GM23338 (cell line): ENCODE results near the gene USPL1. TPM values are rescaled to one million over a fixed set of nuclear protein-coding genes. Genes with fewer than 3 reads are reported as not detected.

Experiments used
- ATAC-seq: fragments of 200-7000 bp; cut with Tn5 transposase; 3 replicates; pipeline ENCODE4 v1.9.1; 2020
- DNase-seq: peaks from one replicate; pipeline ENCODE4 v3.0.0-alpha.2; 2015; ENCODE audit warnings: low spot score
- H2AFZ ChIP-seq: fragments of 200-600 bp; sonication (generic); 2 replicates; pipeline ENCODE4 v1.8.0; 2016; ENCODE audit warnings: antibody characterized with exemption, mild to moderate bottlenecking, moderate library complexity
- H3F3A ChIP-seq: fragments of 200-600 bp; sonication (generic); replicated peaks from 2 replicates; pipeline ENCODE4 v1.8.0; 2017; ENCODE audit warnings: antibody characterized with exemption, mixed run types, low read depth
- H3K27ac ChIP-seq: fragments of 200-600 bp; sonication (generic); 2 replicates; pipeline ENCODE4 v1.6.1; 2016; ENCODE audit warnings: low read depth
- H3K27me3 ChIP-seq: fragments of 200-600 bp; sonication (generic); 2 replicates; pipeline ENCODE4 v1.8.0; 2016; ENCODE audit warnings: mild to moderate bottlenecking, mixed run types, moderate library complexity; ENCODE audit not compliant: insufficient read depth
- H3K36me3 ChIP-seq: fragments of 200-600 bp; sonication (generic); 2 replicates; pipeline ENCODE4 v1.8.0; 2016; ENCODE audit warnings: mild to moderate bottlenecking; ENCODE audit not compliant: insufficient read depth
- H3K4me1 ChIP-seq: fragments of 200-600 bp; sonication (generic); 2 replicates; pipeline ENCODE4 v1.8.0; 2016; ENCODE audit warnings: mild to moderate bottlenecking, moderate library complexity; ENCODE audit not compliant: insufficient read depth
- H3K4me2 ChIP-seq: fragments of 200-600 bp; sonication (generic); 2 replicates; pipeline ENCODE4 v1.7.1; 2017; ENCODE audit warnings: mixed run types
- H3K4me3 ChIP-seq: fragments of 200-600 bp; sonication (generic); 2 replicates; pipeline ENCODE4 v1.6.1; 2016; ENCODE audit warnings: mixed run types
- H3K79me2 ChIP-seq: fragments of 200-600 bp; sonication (generic); replicated peaks from 2 replicates; pipeline ENCODE4 v1.8.0; 2017; ENCODE audit warnings: mild to moderate bottlenecking; ENCODE audit not compliant: insufficient read depth
- H3K9me2 ChIP-seq: fragments of 200-600 bp; sonication (generic); 2 replicates; pipeline ENCODE4 v1.8.0; 2017; ENCODE audit not compliant: insufficient read depth
- H4K20me1 ChIP-seq: fragments of 200-600 bp; sonication (generic); replicated peaks from 2 replicates; pipeline ENCODE4 v1.8.0; 2017; ENCODE audit warnings: mild to moderate bottlenecking; ENCODE audit not compliant: insufficient read depth
- H3K27ac Mint-ChIP-seq: 2 replicates; pipeline ENCODE4 v1.8.0; 2020; ENCODE audit warnings: inconsistent platforms, mild to moderate bottlenecking, moderate library complexity, mixed read lengths
- H3K27me3 Mint-ChIP-seq: 3 replicates; pipeline ENCODE4 v1.8.0; 2022; ENCODE audit warnings: low read depth, mild to moderate bottlenecking, moderate library complexity, mixed read lengths, inconsistent platforms; ENCODE audit not compliant: insufficient read depth, poor library complexity
- H3K36me3 Mint-ChIP-seq: 3 replicates; pipeline ENCODE4 v1.8.0; 2021; ENCODE audit warnings: low read depth, mild to moderate bottlenecking, inconsistent platforms, moderate library complexity, mixed read lengths
- H3K4me1 Mint-ChIP-seq: 3 replicates; pipeline ENCODE4 v1.8.0; 2020; ENCODE audit warnings: mild to moderate bottlenecking, inconsistent platforms, mixed read lengths
- H3K4me3 Mint-ChIP-seq: 3 replicates; pipeline ENCODE4 v1.8.0; 2021; ENCODE audit warnings: moderate library complexity, mild to moderate bottlenecking, inconsistent platforms, mixed read lengths
- H3K9me3 Mint-ChIP-seq: 3 replicates; pipeline ENCODE4 v1.8.0; 2020; ENCODE audit warnings: moderate library complexity, mild to moderate bottlenecking, inconsistent platforms, mixed read lengths
- CREB1 ChIP-seq: fragments of 250-450 bp; sonication (Bioruptor Pico); IDR thresholded peaks from 2 replicates; pipeline ENCODE4 v1.5.0; 2020; ENCODE audit warnings: low read depth, mild to moderate bottlenecking, moderate library complexity
- EZH2 ChIP-seq: fragments of 200-600 bp; sonication (generic); IDR thresholded peaks from one replicate; pipeline ENCODE4 v1.8.0; 2017; ENCODE audit warnings: antibody characterized with exemption, mild to moderate bottlenecking, low read depth; ENCODE audit not compliant: unreplicated experiment
- EZH2phosphoT487 ChIP-seq: fragments of 200-600 bp; sonication (generic); IDR thresholded peaks from one replicate; pipeline ENCODE4 v1.8.1; 2018; ENCODE audit warnings: antibody characterized with exemption; ENCODE audit not compliant: unreplicated experiment
- JUNB ChIP-seq: IDR thresholded peaks from one replicate; pipeline ENCODE4 v1.6.1; 2016; ENCODE audit warnings: antibody characterized with exemption; ENCODE audit not compliant: unreplicated experiment
- NANOG ChIP-seq: IDR thresholded peaks from 2 replicates; pipeline ENCODE4 v1.6.1; 2016; ENCODE audit warnings: antibody characterized with exemption, borderline replicate concordance
- POLR2AphosphoS5 ChIP-seq: IDR thresholded peaks from 2 replicates; pipeline ENCODE4 v1.6.1; 2016; ENCODE audit warnings: antibody characterized with exemption, low read depth
- STAT1 ChIP-seq: IDR thresholded peaks from one replicate; pipeline ENCODE4 v1.6.1; 2016; ENCODE audit warnings: antibody characterized with exemption; ENCODE audit not compliant: unreplicated experiment
- ZNF114 ChIP-seq: fragments of 250-450 bp; sonication (Bioruptor Pico); IDR thresholded peaks from 2 replicates; pipeline ENCODE4 v1.5.0; 2020; ENCODE audit warnings: mild to moderate bottlenecking, moderate library complexity
- ZNF331 ChIP-seq: fragments of 250-450 bp; sonication (Bioruptor Pico); IDR thresholded peaks from 2 replicates; pipeline ENCODE4 v1.5.0; 2020; ENCODE audit warnings: low read depth, mild to moderate bottlenecking, moderate library complexity
- polyA plus RNA-seq: library from polyadenylated mRNA; unstranded; fragments of >200 nt; fragmentation: Nextera tagmentation; extraction: Ambion mirVana; gene quantifications from 2 replicates; pipeline ENCODE4 v1.2.1, GENCODE V29; 2016
- total RNA-seq: library from RNA; depleted of rRNA; stranded (reverse); fragments of >200 nt; shearing (Covaris generic); gene quantifications from 2 replicates; pipeline ENCODE4 v1.2.3, GENCODE V29; 2014
- TF ChIP-seq, protein P1 (sequence below): IDR thresholded peaks from 2 replicates; pipeline ENCODE4 v1.6.1; 2016; ENCODE audit warnings: antibody characterized with exemption
- TF ChIP-seq, protein P2 (sequence below), 2 experiments: fragments of 200-600 bp in 1 of 2; sonication (generic) in 1 of 2; conservative IDR thresholded peaks; 2 replicates each; pipeline versions ENCODE4 v1.5.1 to v1.6.1; 2016 to 2017; ENCODE audit warnings: antibody characterized with exemption in 2 of 2, low read depth in 2 of 2, mild to moderate bottlenecking in 2 of 2, moderate library complexity in 1 of 2
- TF ChIP-seq, protein P3 (sequence below): IDR thresholded peaks from one replicate; pipeline ENCODE4 v1.6.1; 2018; ENCODE audit warnings: antibody characterized with exemption; ENCODE audit not compliant: unreplicated experiment
- TF ChIP-seq, protein P4 (sequence below): fragments of 250-450 bp; sonication (Bioruptor Pico); IDR thresholded peaks from 2 replicates; pipeline ENCODE4 v1.5.0; 2020; ENCODE audit warnings: mild to moderate bottlenecking, moderate library complexity

Gene USPL1
- total and polyA plus RNA-seq, 2 experiments from 2014 or later, result 12.4 to 24.1 TPM

DNA sequence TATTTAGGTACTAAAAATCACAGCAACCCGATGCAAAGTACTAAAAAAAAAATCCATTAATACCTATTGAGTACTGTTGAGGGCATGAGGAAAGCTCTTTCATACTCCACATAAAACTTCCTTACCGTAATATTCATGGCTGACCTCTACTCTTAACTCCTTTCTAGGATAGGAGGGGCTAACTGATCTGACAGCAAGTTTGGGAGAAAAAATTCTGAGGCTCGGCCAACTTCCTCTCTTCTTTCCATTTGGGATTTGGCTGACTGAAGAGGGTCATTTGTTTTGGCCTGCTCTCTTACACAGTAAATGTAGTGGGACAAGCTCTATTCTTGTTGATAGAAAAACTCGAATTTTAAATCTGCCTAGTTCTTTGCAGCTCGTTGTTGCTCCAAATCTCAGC is 9.4 kb upstream of the USPL1 start:
- peaks cover 3% of the 10 kb centered on the region; the same call in 1 of the 2 replicates for H4K20me1 ChIP-seq
- no peak overlapping the region for H3K4me3 ChIP-seq
- no peaks in the 10 kb centered on the region for H3K9me2 ChIP-seq
- Mint-ChIP-seq H3K27me3 (peaks cover 4% of the 10 kb centered on the region), H3K4me1 (peaks cover 17% of the 10 kb centered on the region), H3K4me3 (no peak overlapping the region; the same call in 2 of the 3 replicates), H3K36me3 (no peaks in the 10 kb centered on the region; the same call in 2 of the 3 replicates), H3K27ac (no peak overlapping the region), H3K9me3 (no peaks in the 10 kb centered on the region)
- no peak for TF ChIP-seq NANOG
- TF ChIP-seq ZNF114 (CRISPR knock-in tag), result no peak
- TF ChIP-seq, protein P1, sequence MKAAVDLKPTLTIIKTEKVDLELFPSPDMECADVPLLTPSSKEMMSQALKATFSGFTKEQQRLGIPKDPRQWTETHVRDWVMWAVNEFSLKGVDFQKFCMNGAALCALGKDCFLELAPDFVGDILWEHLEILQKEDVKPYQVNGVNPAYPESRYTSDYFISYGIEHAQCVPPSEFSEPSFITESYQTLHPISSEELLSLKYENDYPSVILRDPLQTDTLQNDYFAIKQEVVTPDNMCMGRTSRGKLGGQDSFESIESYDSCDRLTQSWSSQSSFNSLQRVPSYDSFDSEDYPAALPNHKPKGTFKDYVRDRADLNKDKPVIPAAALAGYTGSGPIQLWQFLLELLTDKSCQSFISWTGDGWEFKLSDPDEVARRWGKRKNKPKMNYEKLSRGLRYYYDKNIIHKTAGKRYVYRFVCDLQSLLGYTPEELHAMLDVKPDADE, result no peak
- TF ChIP-seq EZH2, result no peak
- TF ChIP-seq, protein P2, sequence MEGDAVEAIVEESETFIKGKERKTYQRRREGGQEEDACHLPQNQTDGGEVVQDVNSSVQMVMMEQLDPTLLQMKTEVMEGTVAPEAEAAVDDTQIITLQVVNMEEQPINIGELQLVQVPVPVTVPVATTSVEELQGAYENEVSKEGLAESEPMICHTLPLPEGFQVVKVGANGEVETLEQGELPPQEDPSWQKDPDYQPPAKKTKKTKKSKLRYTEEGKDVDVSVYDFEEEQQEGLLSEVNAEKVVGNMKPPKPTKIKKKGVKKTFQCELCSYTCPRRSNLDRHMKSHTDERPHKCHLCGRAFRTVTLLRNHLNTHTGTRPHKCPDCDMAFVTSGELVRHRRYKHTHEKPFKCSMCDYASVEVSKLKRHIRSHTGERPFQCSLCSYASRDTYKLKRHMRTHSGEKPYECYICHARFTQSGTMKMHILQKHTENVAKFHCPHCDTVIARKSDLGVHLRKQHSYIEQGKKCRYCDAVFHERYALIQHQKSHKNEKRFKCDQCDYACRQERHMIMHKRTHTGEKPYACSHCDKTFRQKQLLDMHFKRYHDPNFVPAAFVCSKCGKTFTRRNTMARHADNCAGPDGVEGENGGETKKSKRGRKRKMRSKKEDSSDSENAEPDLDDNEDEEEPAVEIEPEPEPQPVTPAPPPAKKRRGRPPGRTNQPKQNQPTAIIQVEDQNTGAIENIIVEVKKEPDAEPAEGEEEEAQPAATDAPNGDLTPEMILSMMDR (conservative IDR thresholded peaks at IDR 0.05; ENCODE audit: low read depth in 2 of 2), result no peak
- TF ChIP-seq, protein P3, sequence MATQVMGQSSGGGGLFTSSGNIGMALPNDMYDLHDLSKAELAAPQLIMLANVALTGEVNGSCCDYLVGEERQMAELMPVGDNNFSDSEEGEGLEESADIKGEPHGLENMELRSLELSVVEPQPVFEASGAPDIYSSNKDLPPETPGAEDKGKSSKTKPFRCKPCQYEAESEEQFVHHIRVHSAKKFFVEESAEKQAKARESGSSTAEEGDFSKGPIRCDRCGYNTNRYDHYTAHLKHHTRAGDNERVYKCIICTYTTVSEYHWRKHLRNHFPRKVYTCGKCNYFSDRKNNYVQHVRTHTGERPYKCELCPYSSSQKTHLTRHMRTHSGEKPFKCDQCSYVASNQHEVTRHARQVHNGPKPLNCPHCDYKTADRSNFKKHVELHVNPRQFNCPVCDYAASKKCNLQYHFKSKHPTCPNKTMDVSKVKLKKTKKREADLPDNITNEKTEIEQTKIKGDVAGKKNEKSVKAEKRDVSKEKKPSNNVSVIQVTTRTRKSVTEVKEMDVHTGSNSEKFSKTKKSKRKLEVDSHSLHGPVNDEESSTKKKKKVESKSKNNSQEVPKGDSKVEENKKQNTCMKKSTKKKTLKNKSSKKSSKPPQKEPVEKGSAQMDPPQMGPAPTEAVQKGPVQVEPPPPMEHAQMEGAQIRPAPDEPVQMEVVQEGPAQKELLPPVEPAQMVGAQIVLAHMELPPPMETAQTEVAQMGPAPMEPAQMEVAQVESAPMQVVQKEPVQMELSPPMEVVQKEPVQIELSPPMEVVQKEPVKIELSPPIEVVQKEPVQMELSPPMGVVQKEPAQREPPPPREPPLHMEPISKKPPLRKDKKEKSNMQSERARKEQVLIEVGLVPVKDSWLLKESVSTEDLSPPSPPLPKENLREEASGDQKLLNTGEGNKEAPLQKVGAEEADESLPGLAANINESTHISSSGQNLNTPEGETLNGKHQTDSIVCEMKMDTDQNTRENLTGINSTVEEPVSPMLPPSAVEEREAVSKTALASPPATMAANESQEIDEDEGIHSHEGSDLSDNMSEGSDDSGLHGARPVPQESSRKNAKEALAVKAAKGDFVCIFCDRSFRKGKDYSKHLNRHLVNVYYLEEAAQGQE, result no peak
- TF ChIP-seq, protein P4, sequence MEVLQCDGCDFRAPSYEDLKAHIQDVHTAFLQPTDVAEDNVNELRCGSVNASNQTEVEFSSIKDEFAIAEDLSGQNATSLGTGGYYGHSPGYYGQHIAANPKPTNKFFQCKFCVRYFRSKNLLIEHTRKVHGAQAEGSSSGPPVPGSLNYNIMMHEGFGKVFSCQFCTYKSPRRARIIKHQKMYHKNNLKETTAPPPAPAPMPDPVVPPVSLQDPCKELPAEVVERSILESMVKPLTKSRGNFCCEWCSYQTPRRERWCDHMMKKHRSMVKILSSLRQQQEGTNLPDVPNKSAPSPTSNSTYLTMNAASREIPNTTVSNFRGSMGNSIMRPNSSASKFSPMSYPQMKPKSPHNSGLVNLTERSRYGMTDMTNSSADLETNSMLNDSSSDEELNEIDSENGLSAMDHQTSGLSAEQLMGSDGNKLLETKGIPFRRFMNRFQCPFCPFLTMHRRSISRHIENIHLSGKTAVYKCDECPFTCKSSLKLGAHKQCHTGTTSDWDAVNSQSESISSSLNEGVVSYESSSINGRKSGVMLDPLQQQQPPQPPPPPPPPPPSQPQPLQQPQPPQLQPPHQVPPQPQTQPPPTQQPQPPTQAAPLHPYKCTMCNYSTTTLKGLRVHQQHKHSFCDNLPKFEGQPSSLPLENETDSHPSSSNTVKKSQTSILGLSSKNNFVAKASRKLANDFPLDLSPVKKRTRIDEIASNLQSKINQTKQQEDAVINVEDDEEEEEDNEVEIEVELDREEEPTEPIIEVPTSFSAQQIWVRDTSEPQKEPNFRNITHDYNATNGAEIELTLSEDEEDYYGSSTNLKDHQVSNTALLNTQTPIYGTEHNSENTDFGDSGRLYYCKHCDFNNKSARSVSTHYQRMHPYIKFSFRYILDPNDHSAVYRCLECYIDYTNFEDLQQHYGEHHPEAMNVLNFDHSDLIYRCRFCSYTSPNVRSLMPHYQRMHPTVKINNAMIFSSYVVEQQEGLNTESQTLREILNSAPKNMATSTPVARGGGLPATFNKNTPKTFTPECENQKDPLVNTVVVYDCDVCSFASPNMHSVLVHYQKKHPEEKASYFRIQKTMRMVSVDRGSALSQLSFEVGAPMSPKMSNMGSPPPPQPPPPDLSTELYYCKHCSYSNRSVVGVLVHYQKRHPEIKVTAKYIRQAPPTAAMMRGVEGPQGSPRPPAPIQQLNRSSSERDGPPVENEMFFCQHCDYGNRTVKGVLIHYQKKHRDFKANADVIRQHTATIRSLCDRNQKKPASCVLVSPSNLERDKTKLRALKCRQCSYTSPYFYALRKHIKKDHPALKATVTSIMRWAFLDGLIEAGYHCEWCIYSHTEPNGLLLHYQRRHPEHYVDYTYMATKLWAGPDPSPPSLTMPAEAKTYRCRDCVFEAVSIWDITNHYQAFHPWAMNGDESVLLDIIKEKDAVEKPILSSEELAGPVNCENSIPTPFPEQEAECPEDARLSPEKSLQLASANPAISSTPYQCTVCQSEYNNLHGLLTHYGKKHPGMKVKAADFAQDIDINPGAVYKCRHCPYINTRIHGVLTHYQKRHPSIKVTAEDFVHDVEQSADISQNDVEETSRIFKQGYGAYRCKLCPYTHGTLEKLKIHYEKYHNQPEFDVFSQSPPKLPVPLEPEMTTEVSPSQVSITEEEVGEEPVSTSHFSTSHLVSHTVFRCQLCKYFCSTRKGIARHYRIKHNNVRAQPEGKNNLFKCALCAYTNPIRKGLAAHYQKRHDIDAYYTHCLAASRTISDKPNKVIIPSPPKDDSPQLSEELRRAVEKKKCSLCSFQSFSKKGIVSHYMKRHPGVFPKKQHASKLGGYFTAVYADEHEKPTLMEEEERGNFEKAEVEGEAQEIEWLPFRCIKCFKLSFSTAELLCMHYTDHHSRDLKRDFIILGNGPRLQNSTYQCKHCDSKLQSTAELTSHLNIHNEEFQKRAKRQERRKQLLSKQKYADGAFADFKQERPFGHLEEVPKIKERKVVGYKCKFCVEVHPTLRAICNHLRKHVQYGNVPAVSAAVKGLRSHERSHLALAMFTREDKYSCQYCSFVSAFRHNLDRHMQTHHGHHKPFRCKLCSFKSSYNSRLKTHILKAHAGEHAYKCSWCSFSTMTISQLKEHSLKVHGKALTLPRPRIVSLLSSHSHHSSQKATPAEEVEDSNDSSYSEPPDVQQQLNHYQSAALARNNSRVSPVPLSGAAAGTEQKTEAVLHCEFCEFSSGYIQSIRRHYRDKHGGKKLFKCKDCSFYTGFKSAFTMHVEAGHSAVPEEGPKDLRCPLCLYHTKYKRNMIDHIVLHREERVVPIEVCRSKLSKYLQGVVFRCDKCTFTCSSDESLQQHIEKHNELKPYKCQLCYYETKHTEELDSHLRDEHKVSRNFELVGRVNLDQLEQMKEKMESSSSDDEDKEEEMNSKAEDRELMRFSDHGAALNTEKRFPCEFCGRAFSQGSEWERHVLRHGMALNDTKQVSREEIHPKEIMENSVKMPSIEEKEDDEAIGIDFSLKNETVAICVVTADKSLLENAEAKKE, result no peak
- TF ChIP-seq STAT1, result no peak
- no peak for TF ChIP-seq POLR2AphosphoS5
- TF ChIP-seq ZNF331 (CRISPR knock-in tag), result no peak
- no peak for TF ChIP-seq JUNB
- no peak for TF ChIP-seq EZH2phosphoT487
- no peak for TF ChIP-seq CREB1 (CRISPR knock-in tag)
- H3K27ac ChIP-seq, result no peak overlapping the region
- H3K27me3 ChIP-seq, result no peaks in the 10 kb centered on the region
- no peak for ATAC-seq
- no peaks in the 10 kb centered on the region for H3F3A ChIP-seq
- DNase-seq, result no peak
- no peak overlapping the region for H2AFZ ChIP-seq
- H3K4me1 ChIP-seq, result no peaks in the 10 kb centered on the region
- no peaks in the 10 kb centered on the region for H3K36me3 ChIP-seq
- no peak overlapping the region for H3K4me2 ChIP-seq
- peaks cover 7% of the 10 kb centered on the region; the same call in 1 of the 2 replicates for H3K79me2 ChIP-seq
